Measurements from ENCODE around the gene MMEL1. TPM values are rescaled to one million over a fixed set of nuclear protein-coding genes. Genes with fewer than 3 reads are reported as not detected.

MMEL1 gene
- total RNA-seq, 2 donors from 2014 or later: not detected

- Histone ChIP-seq H3K27me3 (no peaks in the 10 kb centered on the region), H3K4me3 (no peak overlapping the region), H3K4me1 (peaks cover 20% of the 10 kb centered on the region), H3K36me3 (replicated peaks in 1 of 2; ENCODE audit: insufficient read depth in 1 of 2, low read depth in 2 of 2) (no peaks in the 10 kb centered on the region), H3K27ac (no peak overlapping the region), H3K9me3 (peaks cover 0 to 7% (median 0%) of the 10 kb centered on the region in 3 donors)
- no peak for ATAC-seq
- DNase-seq: peak in 1 of 4 donors; percentile 4
- TF ChIP-seq, protein P1, sequence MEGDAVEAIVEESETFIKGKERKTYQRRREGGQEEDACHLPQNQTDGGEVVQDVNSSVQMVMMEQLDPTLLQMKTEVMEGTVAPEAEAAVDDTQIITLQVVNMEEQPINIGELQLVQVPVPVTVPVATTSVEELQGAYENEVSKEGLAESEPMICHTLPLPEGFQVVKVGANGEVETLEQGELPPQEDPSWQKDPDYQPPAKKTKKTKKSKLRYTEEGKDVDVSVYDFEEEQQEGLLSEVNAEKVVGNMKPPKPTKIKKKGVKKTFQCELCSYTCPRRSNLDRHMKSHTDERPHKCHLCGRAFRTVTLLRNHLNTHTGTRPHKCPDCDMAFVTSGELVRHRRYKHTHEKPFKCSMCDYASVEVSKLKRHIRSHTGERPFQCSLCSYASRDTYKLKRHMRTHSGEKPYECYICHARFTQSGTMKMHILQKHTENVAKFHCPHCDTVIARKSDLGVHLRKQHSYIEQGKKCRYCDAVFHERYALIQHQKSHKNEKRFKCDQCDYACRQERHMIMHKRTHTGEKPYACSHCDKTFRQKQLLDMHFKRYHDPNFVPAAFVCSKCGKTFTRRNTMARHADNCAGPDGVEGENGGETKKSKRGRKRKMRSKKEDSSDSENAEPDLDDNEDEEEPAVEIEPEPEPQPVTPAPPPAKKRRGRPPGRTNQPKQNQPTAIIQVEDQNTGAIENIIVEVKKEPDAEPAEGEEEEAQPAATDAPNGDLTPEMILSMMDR (IDR thresholded peaks at IDR 0.05): no peak
- no peak for TF ChIP-seq POLR2A (IDR thresholded peaks at IDR 0.05)
- intact Hi-C loops (cut with DNase I): no loop called here
- WGBS, 2 donors: 87 to 100% methylated on average over 1 to 12 of the region's 12 CpGs
Measured at GRCh38 chr1:2644591-2645101, 11.8 kb upstream of the MMEL1 start.

- peaks cover 20% of the 10 kb centered on the region for H3K4me1 ChIP-seq
- H3K4me3 ChIP-seq: no peak overlapping the region
- no peak for DNase-seq
- WGBS, 2 donors: 84% methylated on average over 11 of the region's 14 CpGs; no CpG with 5 or more reads in 1 of the 2 donors
- H3K27me3 ChIP-seq: no peaks in the 10 kb centered on the region
- ATAC-seq: no peak
- H3K36me3 ChIP-seq (replicated peaks in 1 of 2; ENCODE audit: insufficient read depth in 1 of 2, low read depth in 2 of 2): no peaks in the 10 kb centered on the region
- intact Hi-C loops (cut with DNase I): no loop called here
- peaks cover 0 to 7% (median 0%) of the 10 kb centered on the region in 3 donors for H3K9me3 ChIP-seq
- TF ChIP-seq, protein P1 (IDR thresholded peaks at IDR 0.05): no peak
- TF ChIP-seq POLR2A (IDR thresholded peaks at IDR 0.05): no peak
- no peak overlapping the region for H3K27ac ChIP-seq
Measured at GRCh38 chr1:2644171-2644570, 11.4 kb upstream of the MMEL1 start.

DNA sequence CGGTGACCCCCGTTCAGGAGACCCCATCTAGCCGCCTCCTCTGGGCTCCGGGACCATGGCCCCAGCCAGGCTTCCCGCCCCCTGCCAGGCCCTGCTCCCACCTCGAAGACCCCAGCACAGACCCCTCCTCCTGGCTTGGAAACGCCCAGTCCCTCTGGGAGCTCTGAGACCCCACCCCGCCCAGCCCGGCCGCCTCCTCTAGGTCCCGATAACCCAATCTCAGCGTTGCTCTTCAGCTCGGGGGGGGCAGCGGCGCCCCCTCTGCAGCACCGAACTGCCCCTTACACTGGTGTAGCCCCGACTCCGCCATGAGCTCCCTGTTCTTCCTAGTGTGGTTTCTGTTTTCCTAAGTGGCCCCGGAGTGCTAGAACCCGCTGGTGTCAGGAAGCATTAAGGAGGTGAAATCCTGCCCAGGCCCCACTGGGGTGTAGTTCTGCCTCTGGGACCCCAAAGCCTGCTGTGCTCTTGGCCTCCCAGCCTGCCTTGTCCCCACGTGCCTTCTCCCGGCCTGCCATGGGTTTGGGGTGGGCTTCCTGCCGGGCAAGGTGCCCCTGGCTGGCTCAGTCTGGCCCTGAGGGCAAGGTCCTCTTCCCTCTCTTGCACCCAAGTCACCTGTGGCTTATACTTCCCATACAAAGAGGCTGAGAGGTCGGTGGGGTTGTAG, 10.7 kb upstream of the MMEL1 start:
- DNase-seq (no peak), ATAC-seq (no peak)
- intact Hi-C loops (cut with DNase I): no loop called here
- WGBS, 2 donors: 15 to 62% methylated on average over 6 to 19 of the region's 24 CpGs
- H3K4me1 ChIP-seq: peaks cover 20% of the 10 kb centered on the region
- H3K27me3 ChIP-seq: no peaks in the 10 kb centered on the region
- H3K4me3 ChIP-seq: peak overlapping the region; percentile 50 to 53
- peaks cover 0 to 2% (median 0%) of the 10 kb centered on the region in 3 donors for H3K9me3 ChIP-seq
- no peak for TF ChIP-seq POLR2A (IDR thresholded peaks at IDR 0.05)
- TF ChIP-seq, protein P1 (IDR thresholded peaks at IDR 0.05): no peak
- H3K36me3 ChIP-seq (replicated peaks in 1 of 2; ENCODE audit: insufficient read depth in 1 of 2, low read depth in 2 of 2): no peaks in the 10 kb centered on the region
- no peak overlapping the region for H3K27ac ChIP-seq

- TF ChIP-seq, protein P1 (IDR thresholded peaks at IDR 0.05): peak in 1 of 7 experiments; percentile 12
- peak; percentile 44 to 86 (median 74) for TF ChIP-seq POLR2A (IDR thresholded peaks at IDR 0.05)
- Histone ChIP-seq H3K4me1 (peaks cover 20% of the 10 kb centered on the region), H3K27me3 (no peaks in the 10 kb centered on the region), H3K36me3 (replicated peaks in 1 of 2; ENCODE audit: insufficient read depth in 1 of 2, low read depth in 2 of 2) (no peaks in the 10 kb centered on the region), H3K27ac (peak overlapping the region; percentile 40 to 76 (median 75)), H3K4me3 (peak overlapping the region; percentile 50 to 53), H3K9me3 (no peaks in the 10 kb centered on the region)
- WGBS, 2 donors: 0% methylated on average over 61 of the region's 84 CpGs; no CpG with 5 or more reads in 1 of the 2 donors
- peak; percentile 89 for ATAC-seq
- intact Hi-C loops (cut with DNase I): no loop called here
- DNase-seq: peak; percentile 89 to 93 (median 92)
Measured at GRCh38 chr1:2642560-2643413, 10.0 kb upstream of the MMEL1 start.

Measured in body of pancreas (tissue), 4 donors.